Activated CD4-positive, alpha-beta T cell treated with anti-CD3 and anti-CD28 coated beads for 36 hours (primary cell): ENCODE results near the gene MRPL20. TPM values are rescaled to one million over a fixed set of nuclear protein-coding genes. Genes with fewer than 3 reads are reported as not detected.
A peak's percentile ranks its signal among the peaks of the same experiment; 100 is the strongest.
"Not testable (repeated sequence)": the region's sequence is repeated elsewhere in the genome, so short reads cannot be mapped to it uniquely, and the experiment has no call there.

ENCODE experiments used
- ATAC-seq: fragments of 200-7000 bp; cut with Tn5 transposase; one replicate; pipeline ENCODE4 v1.10.0; 2021; ENCODE audit warnings: mild to moderate bottlenecking, moderate library complexity
- CTCF ChIA-PET: fragments of 350-600 bp; sonication (Branson Sonifier 250); formaldehyde crosslinking; loops from one replicate; lab custom pipeline; 2021; ENCODE audit warnings: antibody characterized with exemption; lab: Charles Lee
- POLR2A ChIA-PET: fragments of 350-600 bp; sonication (Branson Sonifier 250); formaldehyde crosslinking; loops from one replicate; lab custom pipeline; 2021; ENCODE audit warnings: antibody characterized with exemption, inconsistent platforms; lab: Charles Lee
- DNase-seq: peaks from one replicate; pipeline ENCODE4 v3.0.0-alpha.2; 2020
- H3K27ac Mint-ChIP-seq: one replicate; pipeline ENCODE4 v1.8.0; 2021; ENCODE audit warnings: mixed read lengths
- H3K27me3 Mint-ChIP-seq: one replicate; pipeline ENCODE4 v1.8.0; 2021; ENCODE audit warnings: mixed read lengths
- H3K36me3 Mint-ChIP-seq: one replicate; pipeline ENCODE4 v1.8.0; 2021; ENCODE audit warnings: low read depth, mixed read lengths
- H3K4me1 Mint-ChIP-seq: one replicate; pipeline ENCODE4 v1.8.0; 2021; ENCODE audit warnings: mixed read lengths
- H3K4me3 Mint-ChIP-seq: one replicate; pipeline ENCODE4 v1.8.0; 2021; ENCODE audit warnings: mild to moderate bottlenecking, moderate library complexity, mixed read lengths
- H3K9me3 Mint-ChIP-seq: one replicate; pipeline ENCODE4 v1.8.0; 2021; ENCODE audit warnings: low read depth, mixed read lengths
- intact Hi-C, 2 experiments: fragments of 100-400 bp; cut with DNase I in 1 of 2; cut with micrococcal nuclease in 1 of 2; formaldehyde crosslinking; loops; one replicate each; pipeline versions ENCODE4 v1.14.2 to v1.15.1; 2022 to 2024; cut with DNase I, micrococcal nuclease
- total RNA-seq, 2 experiments: library from RNA; stranded (reverse); gene quantifications; one replicate each; pipeline ENCODE4 v1.2.3, GENCODE V29; 2021

Gene MRPL20
- 100 to 1,000 TPM; 126 to 143 TPM for total RNA-seq

- ChIA-PET POLR2A (interaction anchor here (0.6 to 1.5 kb wide), 4 partner anchors 8 to 448 kb away, joined by 3 to 9 read pairs (median 5); partner anchors contain the start of genes AURKAIP1, CCNL2 and NOC2L), CTCF (interaction anchor here (0.8 to 2.0 kb wide), 6 partner anchors 8 to 272 kb away, joined by 3 to 11 read pairs (median 4); partner anchors contain the start of gene CCNL2)
- no peaks in the 10 kb centered on the region for H3K27me3 Mint-ChIP-seq
- H3K9me3 Mint-ChIP-seq, result no peaks in the 10 kb centered on the region
- DNase-seq (peak; percentile 98), ATAC-seq (peak; percentile 95)
- peaks cover 57% of the 10 kb centered on the region for H3K36me3 Mint-ChIP-seq
- intact Hi-C loops, result loop anchor here (1.0 to 10.0 kb wide), 12 partner anchors 8 to 498 kb away; partner anchors contain the start of genes AURKAIP1 (in 2 of the 2), CCNL2 (in 2 of the 2), PUSL1 (in 2 of the 2) and ATAD3B (in 1 of the 2)
- peaks cover 41% of the 10 kb centered on the region for H3K4me1 Mint-ChIP-seq
- peak within 1 kb of the TSS; percentile 92 for H3K4me3 Mint-ChIP-seq
- peak within 1 kb of the TSS; percentile 91 for H3K27ac Mint-ChIP-seq
Measured at GRCh38 chr1:1406821-1407635, at the start of gene MRPL20. MRPL20 (minus strand) TSS chr1:1407293; CDS start chr1:1407217, 76 bp downstream.

- CTCF ChIA-PET, H3K27ac Mint-ChIP-seq, H3K9me3 Mint-ChIP-seq, DNase-seq, H3K4me3 Mint-ChIP-seq, H3K4me1 Mint-ChIP-seq, ATAC-seq, POLR2A ChIA-PET, intact Hi-C loops, H3K27me3 Mint-ChIP-seq, H3K36me3 Mint-ChIP-seq: not testable (repeated sequence)
Measured at GRCh38 chr1:1456683-1457255, 49.7 kb upstream of the MRPL20 start.

- DNase-seq, H3K4me1 Mint-ChIP-seq, H3K36me3 Mint-ChIP-seq, CTCF ChIA-PET, H3K27ac Mint-ChIP-seq, H3K27me3 Mint-ChIP-seq, H3K4me3 Mint-ChIP-seq, intact Hi-C loops, H3K9me3 Mint-ChIP-seq, POLR2A ChIA-PET, ATAC-seq: not testable (repeated sequence)
Measured at GRCh38 chr1:1455934-1456333, 48.8 kb upstream of the MRPL20 start.

- H3K27ac Mint-ChIP-seq, result no peak overlapping the region
- DNase-seq (no peak), ATAC-seq (no peak)
- no peaks in the 10 kb centered on the region for H3K36me3 Mint-ChIP-seq
- no peaks in the 10 kb centered on the region for H3K27me3 Mint-ChIP-seq
- H3K4me1 Mint-ChIP-seq, result no peaks in the 10 kb centered on the region
- H3K4me3 Mint-ChIP-seq, result no peak overlapping the region
- ChIA-PET POLR2A (no interaction called here), CTCF (interaction anchor here (0.7 kb wide), 1 partner anchor 42 kb away, joined by 3 read pairs; no protein-coding TSS in a partner anchor)
- intact Hi-C loops, result no loop called here
- H3K9me3 Mint-ChIP-seq, result no peaks in the 10 kb centered on the region
Measured at GRCh38 chr1:1455366-1455884, 48.3 kb upstream of the MRPL20 start.

DNA sequence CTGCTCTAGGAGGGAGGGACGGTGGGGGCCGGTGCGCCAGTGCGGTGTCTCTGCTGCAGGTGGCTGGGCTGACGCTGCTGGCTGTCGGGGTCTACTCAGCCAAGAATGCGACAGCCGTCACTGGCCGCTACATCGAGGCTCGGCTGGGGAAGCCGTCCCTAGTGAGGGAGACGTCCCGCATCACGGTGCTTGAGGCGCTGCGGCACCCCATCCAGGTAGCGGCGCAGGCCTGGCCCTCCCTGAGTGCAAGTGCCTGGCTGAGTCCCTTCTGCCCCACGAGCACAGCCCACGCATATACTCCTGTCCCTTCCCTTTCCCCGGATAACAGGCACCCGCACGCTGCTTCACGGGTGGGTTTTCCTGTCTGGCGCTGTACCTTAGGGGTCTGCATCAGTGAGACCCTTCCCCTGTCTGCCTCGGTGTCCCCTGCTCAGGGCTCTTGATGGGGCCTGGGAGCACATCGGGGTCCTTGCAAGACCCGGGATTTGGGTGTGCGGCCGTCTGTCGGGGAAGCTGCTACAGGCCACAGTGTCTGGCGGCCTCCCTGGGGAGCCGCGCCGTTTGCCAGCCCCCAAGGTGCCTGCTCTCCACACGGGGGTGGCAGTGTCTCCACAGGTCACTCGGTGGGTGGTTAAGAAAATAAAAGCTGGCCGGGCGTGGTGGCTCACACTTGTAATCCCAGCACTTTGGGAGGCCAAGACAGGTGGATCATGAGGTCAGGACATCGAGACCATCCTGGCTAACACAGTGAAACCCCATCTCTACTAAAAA, 47.4 kb upstream of the MRPL20 start:
- H3K27me3 Mint-ChIP-seq, H3K9me3 Mint-ChIP-seq, POLR2A ChIA-PET, H3K4me1 Mint-ChIP-seq, H3K36me3 Mint-ChIP-seq, intact Hi-C loops, DNase-seq, H3K4me3 Mint-ChIP-seq, ATAC-seq, H3K27ac Mint-ChIP-seq, CTCF ChIA-PET: not testable (repeated sequence)

- Mint-ChIP-seq H3K4me1 (no peaks in the 10 kb centered on the region), H3K9me3 (no peaks in the 10 kb centered on the region), H3K36me3 (no peaks in the 10 kb centered on the region), H3K4me3 (no peak overlapping the region), H3K27me3 (no peaks in the 10 kb centered on the region), H3K27ac (no peak overlapping the region)
- POLR2A ChIA-PET, result no interaction called here
- ATAC-seq, result no peak
- no peak for DNase-seq
- intact Hi-C loops, result no loop called here
- CTCF ChIA-PET, result no interaction called here
Measured at GRCh38 chr1:1452882-1453281, 45.8 kb upstream of the MRPL20 start.

DNA sequence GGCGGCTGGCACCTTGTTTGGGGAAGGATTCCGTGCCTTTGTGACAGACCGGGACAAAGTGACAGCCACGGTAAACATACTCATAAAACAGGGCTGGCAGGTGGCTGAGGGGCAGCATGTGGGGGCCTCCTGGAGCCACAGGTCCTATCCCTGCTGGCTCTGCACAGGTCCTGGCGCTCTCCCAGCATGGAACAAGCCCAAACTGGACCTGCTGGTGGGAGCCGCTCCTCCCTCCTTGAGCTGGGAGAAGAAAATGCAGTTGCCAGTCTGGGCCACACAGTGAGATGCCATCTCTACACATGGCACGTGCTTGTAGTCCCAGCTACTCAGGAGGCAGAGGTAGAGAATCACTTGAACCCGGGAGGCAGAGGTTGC, 45.3 kb upstream of the MRPL20 start:
- ATAC-seq, H3K36me3 Mint-ChIP-seq, H3K9me3 Mint-ChIP-seq, H3K27me3 Mint-ChIP-seq, intact Hi-C loops, POLR2A ChIA-PET, DNase-seq, H3K4me3 Mint-ChIP-seq, H3K27ac Mint-ChIP-seq, H3K4me1 Mint-ChIP-seq, CTCF ChIA-PET: not testable (repeated sequence)

DNA sequence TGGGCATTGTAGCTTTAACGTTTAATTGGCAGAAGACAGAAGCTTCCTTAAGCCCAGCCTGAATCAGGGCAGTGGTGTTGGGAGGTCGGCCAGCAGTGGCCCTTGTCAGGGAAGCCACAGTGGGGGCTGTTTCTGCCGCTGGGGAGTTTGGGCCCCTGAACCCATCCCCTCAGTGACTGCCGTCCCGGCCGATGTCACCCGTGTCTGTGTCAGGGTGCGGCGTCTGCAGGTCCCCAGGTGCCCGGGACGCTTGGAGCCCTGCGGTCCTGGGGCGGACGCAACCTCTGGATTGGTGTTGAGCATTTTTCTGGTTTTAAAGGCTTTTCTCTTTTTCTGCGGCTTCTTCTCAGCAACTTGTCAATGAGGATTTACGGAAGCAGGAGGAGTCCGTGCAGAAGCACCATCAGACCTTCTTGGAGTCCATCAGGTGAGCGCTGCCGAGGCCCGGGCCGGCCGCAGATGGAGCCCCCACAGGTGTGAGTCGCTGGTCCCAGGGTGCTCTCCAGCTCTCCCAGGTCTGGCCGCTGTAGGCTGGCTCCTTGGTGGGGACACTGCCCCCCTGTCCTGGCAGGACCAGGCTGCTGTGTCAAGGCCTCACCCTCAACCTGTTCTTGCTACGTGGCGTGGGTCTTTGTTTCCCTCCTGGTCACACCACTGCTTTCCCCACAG, 44.7 kb upstream of the MRPL20 start:
- intact Hi-C loops, result no loop called here
- ChIA-PET POLR2A (no interaction called here), CTCF (no interaction called here)

DNA sequence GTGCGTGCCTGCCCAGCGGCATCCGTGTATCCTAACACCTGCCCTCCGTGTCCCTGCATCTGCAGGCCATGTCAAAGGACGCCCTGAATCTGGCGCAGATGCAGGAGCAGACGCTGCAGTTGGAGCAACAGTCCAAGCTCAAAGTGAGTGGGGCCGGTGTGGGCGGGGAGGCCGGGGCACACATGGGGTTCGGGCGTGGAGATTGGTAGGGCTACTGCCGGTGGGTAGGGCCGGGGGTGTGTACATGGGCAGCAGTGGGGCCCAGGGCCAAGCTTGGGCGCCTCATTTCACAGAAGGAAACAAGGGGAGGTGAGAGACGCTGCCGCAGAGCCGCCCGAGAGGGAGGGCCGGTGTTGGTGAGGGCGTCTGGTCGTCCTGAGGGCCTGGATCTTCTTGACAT, 43.5 kb upstream of the MRPL20 start:
- ATAC-seq, H3K27ac Mint-ChIP-seq, DNase-seq, H3K9me3 Mint-ChIP-seq, H3K36me3 Mint-ChIP-seq, H3K27me3 Mint-ChIP-seq, POLR2A ChIA-PET, H3K4me1 Mint-ChIP-seq, H3K4me3 Mint-ChIP-seq, intact Hi-C loops: not testable (repeated sequence)
- CTCF ChIA-PET, result interaction anchor here (1.3 kb wide), 1 partner anchor 9 kb away, joined by 3 read pairs; no protein-coding TSS in a partner anchor

More for the DNA sequence above, 44.7 kb upstream of the MRPL20 start:
- H3K36me3 Mint-ChIP-seq, result no peaks in the 10 kb centered on the region
- H3K4me3 Mint-ChIP-seq, result no peak overlapping the region
- DNase-seq (no peak), ATAC-seq (no peak)
- H3K4me1 Mint-ChIP-seq, result no peaks in the 10 kb centered on the region
- no peaks in the 10 kb centered on the region for H3K27me3 Mint-ChIP-seq
- no peak overlapping the region for H3K27ac Mint-ChIP-seq
- no peaks in the 10 kb centered on the region for H3K9me3 Mint-ChIP-seq

DNA sequence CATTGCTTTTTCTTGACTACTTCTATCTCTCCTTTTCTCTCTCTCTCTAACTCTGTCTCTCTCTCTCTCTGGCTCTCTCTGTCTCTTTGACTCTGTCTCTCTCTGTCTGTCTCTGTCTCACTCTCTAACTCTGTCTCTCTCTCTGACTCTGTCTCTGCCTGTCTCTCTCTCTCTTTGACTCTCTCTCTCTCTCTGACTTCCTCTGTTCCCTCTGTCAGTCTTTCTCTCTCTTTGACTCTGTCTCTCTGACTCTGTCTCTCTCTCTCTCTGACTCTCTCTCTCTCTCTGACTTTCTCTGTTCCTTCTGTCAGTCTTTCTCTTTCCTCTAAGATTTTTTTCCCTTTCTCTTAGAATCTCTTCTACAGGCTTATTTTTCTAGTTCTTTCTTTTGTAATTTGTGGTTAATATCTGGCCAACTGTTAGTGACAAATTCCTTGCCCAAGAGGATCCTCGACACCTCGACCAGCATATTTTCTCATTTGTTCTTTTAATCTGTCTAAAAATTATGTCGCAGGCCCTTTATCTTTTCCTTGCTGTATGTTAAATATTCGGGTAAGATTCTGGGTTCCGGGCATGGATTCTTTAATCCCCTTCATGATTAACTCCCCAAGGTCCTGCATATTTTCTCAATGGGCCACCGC, 42.1 kb upstream of the MRPL20 start, which contains the start of gene ATAD3C:
ATAD3C (plus strand) TSS at position 591 of the 641 bp plus-strand sequence. CDS start 995 bp downstream, outside the sequence.
- ATAC-seq (no peak), DNase-seq (no peak)
- no peaks in the 10 kb centered on the region for H3K27me3 Mint-ChIP-seq
- ChIA-PET POLR2A (no interaction called here), CTCF (no interaction called here)
- H3K4me1 Mint-ChIP-seq, result no peaks in the 10 kb centered on the region
- H3K36me3 Mint-ChIP-seq, result no peaks in the 10 kb centered on the region
- no peaks in the 10 kb centered on the region for H3K9me3 Mint-ChIP-seq
- intact Hi-C loops, result loop anchor here in 1 of 2 experiments (2.0 kb wide), 1 partner anchor 48 kb away; no protein-coding TSS in a partner anchor
- H3K4me3 Mint-ChIP-seq, result no peak within 1 kb of the TSS
- no peak within 1 kb of the TSS for H3K27ac Mint-ChIP-seq
